NCI-H510A treated with DMSO at 0.1 percent for 48 hours (cell line): ENCODE measurements around the gene WIPF3.
A peak's percentile ranks its signal among the peaks of the same experiment; 100 is the strongest.
"Not testable (repeated sequence)": the region's sequence is repeated elsewhere in the genome, so short reads cannot be mapped to it uniquely, and the experiment has no call there.

Experiments used
- DNase-seq: peaks from one replicate; lab custom pipeline; 2025; lab: John Stamatoyannopoulos, UW

The WIPF3 gene

DNA sequence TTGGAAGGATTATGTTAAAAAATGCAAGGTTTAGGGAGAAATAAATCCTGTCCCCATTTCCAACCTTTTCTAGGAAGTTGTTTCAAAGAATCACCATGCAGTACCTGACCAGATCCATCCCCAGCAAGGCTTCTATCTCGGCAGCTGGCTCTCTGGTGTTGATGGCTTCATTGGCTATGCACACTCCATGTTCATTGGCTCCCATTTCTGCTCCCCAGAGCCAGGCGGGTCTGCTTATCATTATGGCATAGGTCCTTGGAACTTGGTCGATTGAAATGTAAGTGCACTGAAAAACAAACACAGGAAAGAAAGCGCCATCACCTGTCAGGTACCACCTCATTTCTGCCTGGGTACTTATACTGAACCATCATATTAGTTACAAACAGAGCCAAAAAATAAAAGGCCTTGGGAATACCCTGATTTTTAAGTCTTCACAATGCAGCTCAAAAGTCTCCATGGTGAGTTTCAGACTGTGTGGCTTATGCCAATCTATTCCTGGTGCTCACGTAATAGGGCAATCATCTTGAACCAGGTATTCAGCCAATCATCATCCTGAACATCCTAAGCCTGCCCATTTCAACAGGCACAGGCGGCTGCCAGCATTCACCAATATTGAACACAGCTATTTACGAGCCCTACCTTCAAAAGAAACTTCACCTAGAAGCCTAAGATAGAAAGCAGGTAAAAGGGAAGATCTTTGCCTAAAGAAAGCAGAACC lies 148.9 kb downstream of the WIPF3 start:
- DNase-seq: peak; percentile 41

DNA sequence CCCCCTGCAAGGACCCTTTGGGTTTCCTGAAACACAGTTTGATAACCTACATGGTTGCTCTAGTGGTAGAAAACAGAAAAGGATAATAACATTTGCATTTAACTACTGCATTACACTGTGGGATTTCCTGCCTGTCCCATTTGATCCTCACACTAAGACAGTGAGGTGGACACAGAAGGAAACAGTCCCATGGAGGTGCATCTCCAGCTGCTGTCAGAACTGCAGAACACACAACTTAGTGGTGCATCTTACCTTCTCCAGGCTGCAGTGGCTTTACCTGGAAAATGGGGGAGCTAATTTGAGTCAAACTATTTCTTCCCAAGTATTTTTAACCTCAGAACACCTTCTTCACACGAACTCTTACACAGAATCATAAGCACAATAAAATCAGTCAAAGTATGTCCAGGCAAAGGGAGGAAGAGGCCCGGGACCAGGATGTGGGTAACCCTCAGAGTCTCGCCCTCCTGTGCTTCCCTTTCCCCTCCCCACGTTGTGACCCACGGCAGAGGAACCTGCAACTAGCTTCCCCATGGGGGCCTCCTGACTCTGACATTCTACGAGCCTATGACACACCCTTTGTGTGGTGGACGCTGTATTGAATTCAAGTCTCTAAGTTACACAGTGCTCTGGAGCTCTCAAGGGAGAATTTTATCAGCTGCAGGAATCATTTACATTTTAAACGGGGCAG lies 149.6 kb downstream of the WIPF3 start:
- no peak for DNase-seq

DNA sequence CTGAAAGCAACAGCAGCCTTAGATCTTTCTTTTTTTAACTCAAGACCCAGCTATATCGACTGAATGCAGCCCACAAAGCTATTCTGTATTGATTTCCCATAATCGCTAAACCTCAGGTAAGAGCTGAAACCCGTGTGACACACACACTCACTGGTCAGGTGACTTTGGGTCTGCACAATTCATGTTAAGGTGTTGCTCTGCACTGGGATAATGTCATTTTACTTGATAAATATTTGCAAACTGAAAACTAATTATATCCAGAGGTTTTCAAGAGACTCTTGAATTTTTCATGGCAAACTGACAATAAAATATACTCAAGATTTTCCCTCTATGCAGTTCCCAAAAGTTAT lies 150.2 kb downstream of the WIPF3 start:
- no peak for DNase-seq

DNA sequence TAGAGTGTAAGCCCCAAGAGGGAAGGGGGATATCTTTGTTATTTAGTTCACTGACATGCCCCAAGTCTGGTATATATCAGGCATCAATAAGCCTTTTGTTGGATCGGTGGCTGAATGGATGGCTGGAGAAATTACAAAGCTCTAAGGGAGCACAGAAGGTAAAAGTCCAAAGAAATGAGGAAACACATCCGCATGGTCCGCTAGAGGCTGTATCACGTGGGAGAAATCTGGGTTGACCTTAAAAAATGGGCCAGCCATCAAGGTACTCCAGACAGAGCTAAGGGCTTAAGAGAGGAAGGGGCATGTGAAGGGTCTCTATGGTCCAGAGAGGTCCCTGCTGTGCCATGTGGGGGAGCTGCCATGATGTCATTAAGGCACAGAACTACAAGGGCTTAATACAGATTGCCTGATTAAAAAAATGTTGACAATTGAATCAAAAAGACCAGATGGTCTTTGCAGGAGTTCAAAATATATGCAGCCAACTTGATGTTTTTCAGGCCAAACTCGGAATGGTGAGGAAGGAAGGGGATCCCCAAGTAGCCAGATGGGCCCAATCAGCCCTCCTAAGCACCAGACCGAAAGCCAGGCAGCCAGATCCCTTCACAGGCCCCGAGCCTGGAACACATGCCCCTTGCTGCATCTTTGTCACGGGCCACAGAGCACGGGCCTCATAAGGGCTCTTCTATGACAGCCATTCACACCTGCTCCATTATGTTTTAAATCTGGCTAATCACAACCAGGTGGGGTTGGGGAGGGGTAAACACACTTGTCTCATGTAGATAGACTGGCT lies 151.4 kb downstream of the WIPF3 start:
- DNase-seq: peak; percentile 53

DNA sequence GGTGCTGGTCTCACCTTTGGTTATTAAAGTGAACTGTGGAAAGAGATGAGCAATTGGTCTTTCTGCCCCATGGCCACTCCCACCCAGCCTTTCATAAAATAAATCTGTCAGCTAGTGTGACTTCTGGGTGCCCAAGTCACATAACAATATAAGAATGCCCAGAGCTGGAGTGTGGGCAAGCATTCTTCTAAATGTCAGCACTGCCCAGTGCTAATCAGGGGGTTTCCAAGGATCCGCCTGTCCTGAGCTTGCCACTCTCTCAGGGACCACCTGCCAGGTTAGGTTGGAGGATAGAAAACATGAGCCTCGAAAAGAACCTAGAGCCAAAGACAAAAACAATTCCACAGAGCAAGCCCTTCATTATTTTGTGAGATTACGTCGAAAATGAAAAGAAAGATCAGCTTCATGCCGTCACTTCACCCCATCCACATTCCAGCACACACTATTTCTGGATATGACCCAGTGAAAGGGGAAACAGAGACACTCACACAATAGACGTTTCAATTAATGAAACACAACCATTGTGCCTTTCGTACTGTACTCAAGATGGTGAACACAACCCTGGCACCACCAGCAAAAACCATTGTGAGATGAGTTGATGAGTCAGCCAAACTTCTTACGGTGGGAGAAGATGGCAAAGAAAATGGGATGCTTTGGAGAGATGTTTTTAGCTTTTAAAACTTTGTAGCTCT lies 152.5 kb downstream of the WIPF3 start:
- DNase-seq: no peak

DNA sequence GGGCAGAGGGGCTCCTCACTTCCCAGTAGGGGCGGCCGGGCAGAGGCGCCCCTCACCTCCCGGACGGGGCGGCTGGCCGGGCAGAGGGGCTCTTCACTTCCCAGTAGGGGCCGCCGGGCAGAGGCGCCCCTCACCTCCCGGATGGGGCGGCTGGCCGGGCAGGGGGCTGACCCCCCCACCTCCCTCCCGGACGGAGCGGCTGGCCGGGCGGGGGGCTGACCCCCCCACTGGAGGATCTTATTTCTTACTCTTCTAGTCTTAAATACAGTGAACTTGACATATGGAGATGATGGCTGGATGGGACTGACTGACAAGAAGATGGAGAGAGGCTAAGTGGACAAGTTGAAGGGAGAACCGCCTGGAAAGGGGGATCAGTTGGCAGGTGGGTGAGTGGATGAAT lies 155.3 kb downstream of the WIPF3 start:
- DNase-seq: not testable (repeated sequence)

DNA sequence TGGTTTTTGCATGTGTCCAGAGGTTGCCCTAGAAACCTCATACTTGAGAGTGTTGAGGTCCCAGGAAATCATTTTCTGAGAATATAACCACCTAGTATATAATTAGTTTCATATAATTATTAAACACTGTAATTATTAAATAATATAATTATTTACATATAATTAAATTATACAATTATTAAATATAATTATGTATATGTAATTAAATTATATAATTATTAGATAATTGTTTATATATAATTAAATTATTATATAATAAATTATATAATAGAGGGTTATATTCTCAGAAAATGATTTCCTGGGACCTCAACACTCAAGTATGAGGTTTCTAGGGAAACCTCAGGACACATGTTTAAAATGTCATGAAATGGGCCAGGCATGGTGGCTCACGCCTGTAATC lies 155.7 kb downstream of the WIPF3 start:
- DNase-seq: no peak

DNA sequence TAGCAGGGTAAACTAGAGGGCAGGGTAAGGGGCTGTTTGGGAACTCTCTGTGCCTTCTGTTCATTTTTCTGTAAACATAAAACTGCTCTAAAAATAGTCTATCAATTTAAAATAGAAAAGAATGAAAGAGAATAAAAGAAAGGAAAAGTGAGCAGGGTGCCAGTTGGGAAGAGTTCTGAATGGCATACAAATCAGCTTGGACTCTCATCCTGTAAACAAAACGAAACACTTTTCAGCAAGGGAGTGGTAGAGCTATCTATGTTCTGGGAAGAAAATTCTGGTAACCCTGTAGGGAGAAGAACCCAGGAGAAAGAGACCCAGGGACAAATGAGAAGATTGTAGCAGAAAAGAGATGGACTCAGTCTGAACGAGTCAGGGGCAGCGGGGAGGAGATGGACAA lies 158.7 kb downstream of the WIPF3 start:
- DNase-seq: no peak
